ENCODE data around the gene SRR. TPM values are rescaled to one million over a fixed set of nuclear protein-coding genes. Genes with fewer than 3 reads are reported as not detected.

The SRR gene
- total RNA-seq (2022; extraction: Qiagen RNA extraction; ENCODE audit: low read depth), result 6.1 to 10.3 TPM (median 7.6 TPM) in 5 replicates

GRCh38 chr17:2303204-2304188 lies at the start of gene SRR, which contains the start of gene SMG6:
SRR (plus strand) TSS chr17:2303950; CDS start chr17:2315561, 11,611 bp downstream.
SMG6 (minus strand) TSS chr17:2303785; CDS start chr17:2303720, 65 bp downstream.

GRCh38 chr17:2336215-2336851 lies 32.6 kb downstream of the SRR start, which contains the start of gene TSR1:
TSR1 (minus strand) TSS chr17:2336457; CDS start chr17:2336427, 30 bp downstream.

GRCh38 chr17:2336852-2337543 lies 33.2 kb downstream of the SRR start, which contains the start of gene SGSM2:
SGSM2 (plus strand) TSS chr17:2337501; CDS start chr17:2337689, 188 bp downstream.

Other genes with a start within 250 kb of the SRR start
- gene HIC1, start 248.8 kb upstream of the SRR start, total RNA-seq (2022; extraction: Qiagen RNA extraction; ENCODE audit: low read depth), result 0.74 to 1.7 TPM (median 1.5 TPM) in 5 replicates
- gene SMG6, start 165 bp upstream of the SRR start, total RNA-seq (2022; extraction: Qiagen RNA extraction; ENCODE audit: low read depth), result 18.8 to 24.7 TPM (median 22.0 TPM) in 5 replicates
- gene TSR1, start 32.5 kb downstream of the SRR start, total RNA-seq (2022; extraction: Qiagen RNA extraction; ENCODE audit: low read depth), result 62.9 to 81.5 TPM (median 67.3 TPM) in 5 replicates
- 33.6 to 46.2 TPM (median 42.8 TPM) in 5 replicates for gene SGSM2, start 33.6 kb downstream of the SRR start, total RNA-seq (2022; extraction: Qiagen RNA extraction; ENCODE audit: low read depth)
- gene MNT, start 97.1 kb downstream of the SRR start, total RNA-seq (2022; extraction: Qiagen RNA extraction; ENCODE audit: low read depth), result 15.7 to 20.0 TPM (median 17.3 TPM) in 5 replicates
- 30.5 to 41.2 TPM (median 37.7 TPM) in 5 replicates for gene METTL16, start 207.9 kb downstream of the SRR start, total RNA-seq (2022; extraction: Qiagen RNA extraction; ENCODE audit: low read depth)